ENCODE results near the gene ARID1B.

GRCh38 chr6:156820089-156820798 lies 43.1 kb downstream of the ARID1B start:
- TF ChIP-seq CTCF (IDR thresholded peaks at IDR 0.05) (no peak), POLR2A (IDR thresholded peaks at IDR 0.05) (no peak)
